Measurements from ENCODE around the gene SRSF1. TPM values are rescaled to one million over a fixed set of nuclear protein-coding genes. Genes with fewer than 3 reads are reported as not detected.
"Not testable (repeated sequence)": the region's sequence is repeated elsewhere in the genome, so short reads cannot be mapped to it uniquely, and the experiment has no call there.

Gene SRSF1
- total RNA-seq, 1 experiment from 2014 or later: 402 TPM

DNA sequence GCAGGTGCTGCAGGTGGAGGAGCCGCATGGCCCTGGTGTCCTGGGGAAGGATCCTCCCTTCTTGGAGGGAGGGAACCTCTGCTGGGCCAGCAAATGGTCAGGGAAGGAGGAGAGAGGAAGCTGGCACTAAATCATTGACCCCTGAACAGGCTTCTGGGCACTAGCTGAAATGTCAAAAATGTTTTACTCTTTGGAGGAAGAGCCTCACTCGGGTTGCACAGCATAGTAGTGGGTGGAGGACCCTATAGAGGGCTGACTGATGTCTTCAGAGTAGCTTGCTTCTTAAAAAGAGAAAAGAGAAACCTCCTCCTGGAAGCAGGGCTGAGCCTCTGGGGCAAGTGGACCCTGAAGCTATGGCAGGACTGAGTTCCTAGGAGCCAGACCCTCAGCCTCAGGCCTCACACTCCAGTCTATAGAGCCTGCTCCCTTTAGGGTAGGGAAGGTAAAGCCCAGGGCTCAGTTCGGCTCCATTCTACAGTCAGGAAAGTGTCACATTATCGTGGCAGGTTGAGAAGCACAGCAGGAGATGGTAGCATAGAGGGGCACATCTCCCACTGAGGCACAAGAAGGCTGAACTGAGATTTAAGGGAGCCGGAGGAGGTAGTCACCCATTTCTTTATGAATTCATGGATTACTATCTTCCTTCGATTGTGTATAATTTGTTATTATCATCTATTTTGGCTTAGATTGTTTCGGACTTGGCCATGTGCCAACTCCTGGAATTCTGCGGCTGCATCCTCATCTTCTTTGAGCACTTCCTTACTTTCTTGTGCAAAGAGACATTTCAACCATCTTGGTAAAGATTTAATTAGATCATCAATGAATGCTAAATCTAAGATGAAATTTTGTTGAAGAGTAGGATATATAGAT, 44.5 kb downstream of the SRSF1 start:
- Histone ChIP-seq H3K9me3 (no peaks in the 10 kb centered on the region), H3K27me3 (no peaks in the 10 kb centered on the region), H3K36me3 (no peaks in the 10 kb centered on the region), H3K4me3 (no peak overlapping the region)
- DNase-seq: no peak

DNA sequence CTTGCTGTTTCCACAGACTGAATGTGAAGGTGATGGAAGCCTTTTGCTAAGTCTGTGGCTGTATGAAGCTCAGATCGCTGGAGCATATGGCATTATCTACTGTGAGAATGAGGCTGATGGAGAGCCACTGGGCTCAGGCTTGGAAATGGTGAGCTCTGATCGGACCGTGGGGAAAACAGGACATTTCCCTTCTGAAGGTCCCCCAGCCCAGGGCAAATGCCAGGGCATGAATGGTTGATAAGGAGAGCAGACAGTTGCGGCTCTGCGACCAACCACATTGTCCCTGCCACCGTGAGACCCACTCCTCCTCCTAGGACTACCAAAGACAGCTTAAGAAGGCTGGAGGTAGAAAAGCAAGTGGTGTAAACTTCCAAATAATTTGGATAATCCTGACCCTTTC, 47.1 kb downstream of the SRSF1 start:
- Histone ChIP-seq H3K36me3 (no peaks in the 10 kb centered on the region), H3K9me3 (no peaks in the 10 kb centered on the region), H3K27me3 (no peaks in the 10 kb centered on the region), H3K4me3 (no peak overlapping the region)
- DNase-seq: no peak

DNA sequence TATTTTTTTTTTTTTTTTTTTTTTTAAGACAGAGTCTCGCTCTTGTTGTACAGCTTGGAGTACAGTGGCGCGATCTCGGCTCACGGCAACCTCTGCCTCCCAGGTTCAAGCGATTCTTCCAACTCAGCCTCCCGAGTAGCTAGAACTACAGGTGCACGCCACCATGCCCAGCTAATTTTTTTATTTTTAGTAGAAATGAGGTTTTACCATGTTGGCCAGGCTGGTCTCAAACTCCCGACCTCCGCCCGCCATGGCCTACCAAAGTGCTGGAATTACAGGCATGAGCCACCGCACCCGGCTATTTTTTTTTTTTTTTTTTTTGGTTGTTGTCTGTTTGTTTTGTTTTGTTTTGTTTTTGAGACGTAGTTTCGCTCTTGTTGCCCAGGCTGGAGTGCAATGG, 48.7 kb downstream of the SRSF1 start:
- H3K4me3 ChIP-seq, H3K9me3 ChIP-seq, DNase-seq, H3K27me3 ChIP-seq, H3K36me3 ChIP-seq: not testable (repeated sequence)

DNA sequence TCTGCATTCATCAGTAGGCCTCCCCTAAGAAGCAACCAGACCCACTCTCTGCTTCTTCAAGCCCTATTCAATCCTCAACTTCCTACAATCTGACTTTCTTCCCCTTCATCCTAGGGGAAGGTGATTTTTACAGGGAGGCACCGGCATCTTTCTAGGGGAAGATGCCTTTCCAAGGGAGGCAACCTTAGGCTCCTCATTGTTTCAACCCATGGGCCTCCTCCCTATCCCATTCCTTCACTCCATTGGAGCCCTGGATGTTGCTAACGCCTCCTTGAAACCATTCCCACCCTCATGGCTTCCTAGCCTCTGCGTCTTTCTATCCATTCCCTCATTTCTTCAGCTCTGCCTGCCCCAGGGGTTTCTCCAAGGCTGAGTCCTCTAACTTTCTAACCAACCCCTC, 49.2 kb downstream of the SRSF1 start:
- no peak for DNase-seq
- Histone ChIP-seq H3K9me3 (no peaks in the 10 kb centered on the region), H3K36me3 (no peaks in the 10 kb centered on the region), H3K27me3 (no peaks in the 10 kb centered on the region), H3K4me3 (no peak overlapping the region)

DNA sequence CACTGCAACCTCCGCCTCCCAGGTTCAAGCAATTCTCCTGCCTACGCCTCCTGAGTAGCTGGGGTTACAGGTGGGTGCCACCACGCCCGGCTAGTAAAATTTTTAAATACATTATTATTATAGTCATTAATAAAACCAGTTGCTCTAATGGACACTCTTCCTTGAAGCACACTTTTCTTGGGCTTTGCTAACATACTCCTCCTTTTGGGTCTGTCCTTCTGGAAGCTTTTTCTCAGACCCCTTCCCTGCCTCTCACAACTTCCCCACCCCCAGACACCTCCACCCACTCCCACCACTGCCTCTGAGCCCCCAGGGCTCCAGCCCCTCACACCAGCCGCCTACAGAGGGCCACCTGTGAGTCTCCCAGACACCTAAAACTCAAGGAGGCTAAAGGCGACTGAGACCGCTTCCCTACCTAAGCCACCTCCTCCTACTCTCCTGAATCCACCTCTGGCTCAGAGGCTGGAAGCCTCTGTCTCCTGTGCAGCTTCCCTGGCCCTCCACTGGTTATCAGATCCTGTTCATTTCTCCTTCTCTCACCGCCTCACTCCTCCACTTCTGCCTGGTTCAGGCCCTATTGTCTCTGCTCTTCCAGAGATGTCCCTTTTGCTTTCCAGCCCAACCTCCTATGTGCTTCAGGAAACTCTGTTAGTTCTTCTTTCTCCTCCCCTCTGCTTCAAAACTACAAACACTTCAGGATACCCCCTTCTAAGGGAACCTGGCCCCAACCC, 49.8 kb downstream of the SRSF1 start:
- H3K4me3 ChIP-seq: no peak overlapping the region
- no peaks in the 10 kb centered on the region for H3K27me3 ChIP-seq
- H3K36me3 ChIP-seq: peaks cover 4% of the 10 kb centered on the region; the same call in 1 of the 2 replicates
- DNase-seq: no peak
- H3K9me3 ChIP-seq: no peaks in the 10 kb centered on the region

DNA sequence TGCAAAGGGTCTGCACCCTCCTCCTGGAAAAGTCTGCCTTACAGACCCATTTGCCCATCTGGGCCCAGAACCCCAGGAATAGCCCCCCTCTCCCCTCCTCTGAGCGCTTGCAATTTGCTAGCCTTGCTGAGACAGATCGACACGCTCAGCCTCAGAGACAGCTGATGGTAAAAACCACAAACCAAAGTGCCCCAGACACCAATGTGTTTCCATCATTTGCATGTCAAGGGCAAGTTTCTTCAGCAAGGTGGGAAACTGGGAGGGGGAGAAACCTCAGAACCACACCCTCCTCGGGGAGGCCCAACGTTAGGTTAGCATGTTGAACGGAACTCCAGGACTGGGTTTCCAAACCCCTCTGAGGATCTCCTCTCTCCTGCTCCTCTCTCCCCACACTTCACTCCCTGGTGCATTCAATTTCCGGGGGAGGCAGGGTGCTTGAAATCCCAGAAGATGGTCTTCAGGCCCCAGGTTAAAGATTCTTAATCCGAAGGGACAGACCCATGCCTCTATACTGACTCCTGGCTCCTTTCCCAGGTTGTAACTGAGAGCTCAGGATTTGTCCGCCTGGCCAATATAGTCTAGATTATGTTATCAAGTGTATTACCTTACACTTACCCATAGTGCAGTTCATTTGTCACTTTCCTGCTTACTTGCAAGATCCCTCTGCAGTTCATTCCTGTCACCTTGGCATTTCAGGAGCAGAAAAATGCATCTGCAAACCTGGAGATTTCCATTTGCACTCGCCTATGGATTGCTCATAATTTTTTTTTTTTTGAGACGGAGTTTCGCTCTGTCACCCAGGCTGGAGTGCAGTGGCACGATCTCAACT, 50.5 kb downstream of the SRSF1 start:
- Histone ChIP-seq H3K36me3 (peaks cover 4% of the 10 kb centered on the region; the same call in 1 of the 2 replicates), H3K9me3 (no peaks in the 10 kb centered on the region), H3K4me3 (peak overlapping the region; percentile 62; the same call in 1 of the 2 replicates), H3K27me3 (no peaks in the 10 kb centered on the region)
- DNase-seq: no peak

DNA sequence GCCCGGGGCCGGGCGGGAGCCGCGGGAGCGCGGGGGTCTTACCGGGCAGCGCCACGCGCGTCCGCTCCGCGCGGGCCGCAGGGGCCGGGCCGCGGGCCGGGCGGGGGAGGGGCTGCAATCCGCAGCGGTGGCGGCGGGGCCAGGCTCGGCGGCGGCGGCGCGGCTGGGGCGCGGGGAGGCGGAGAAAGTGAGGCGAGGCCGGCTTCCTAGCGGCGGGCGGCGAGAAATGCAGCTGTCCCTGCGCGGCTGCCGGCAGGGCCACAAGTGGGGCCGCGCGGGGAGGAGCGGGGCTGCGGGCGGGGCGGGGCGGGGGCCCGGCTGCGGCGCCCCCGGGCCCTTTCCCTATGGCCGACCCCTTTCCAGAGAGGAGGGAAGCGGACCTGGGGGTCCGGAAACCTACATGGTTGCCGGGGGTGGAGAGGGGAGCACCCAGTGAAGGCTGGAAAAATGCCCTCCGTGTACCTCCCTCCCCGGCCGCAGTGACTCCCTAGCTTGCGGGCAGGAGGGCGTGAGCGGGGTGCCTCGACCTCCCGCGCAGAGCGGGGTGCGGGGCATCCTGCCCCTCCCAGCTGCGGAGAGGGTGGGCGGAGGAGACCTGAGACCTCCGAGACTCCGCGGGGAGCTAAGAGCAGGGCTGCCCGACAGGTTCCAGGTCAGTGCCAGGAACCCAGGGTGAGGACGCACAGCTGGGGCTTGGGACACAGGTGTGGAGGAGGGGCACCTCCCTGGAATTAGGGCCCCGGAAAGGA, 51.7 kb downstream of the SRSF1 start, which contains the start of gene CUEDC1:
Gene CUEDC1, minus strand, starts transcription at position 230 of the 749 bp plus-strand sequence. CDS start 69,848 bp downstream, outside the sequence.
- no peaks in the 10 kb centered on the region for H3K27me3 ChIP-seq
- H3K36me3 ChIP-seq: peaks cover 4% of the 10 kb centered on the region; the same call in 1 of the 2 replicates
- peak; percentile 84 for DNase-seq
- no peaks in the 10 kb centered on the region for H3K9me3 ChIP-seq
- peak within 1 kb of the TSS; percentile 68 for H3K4me3 ChIP-seq

DNA sequence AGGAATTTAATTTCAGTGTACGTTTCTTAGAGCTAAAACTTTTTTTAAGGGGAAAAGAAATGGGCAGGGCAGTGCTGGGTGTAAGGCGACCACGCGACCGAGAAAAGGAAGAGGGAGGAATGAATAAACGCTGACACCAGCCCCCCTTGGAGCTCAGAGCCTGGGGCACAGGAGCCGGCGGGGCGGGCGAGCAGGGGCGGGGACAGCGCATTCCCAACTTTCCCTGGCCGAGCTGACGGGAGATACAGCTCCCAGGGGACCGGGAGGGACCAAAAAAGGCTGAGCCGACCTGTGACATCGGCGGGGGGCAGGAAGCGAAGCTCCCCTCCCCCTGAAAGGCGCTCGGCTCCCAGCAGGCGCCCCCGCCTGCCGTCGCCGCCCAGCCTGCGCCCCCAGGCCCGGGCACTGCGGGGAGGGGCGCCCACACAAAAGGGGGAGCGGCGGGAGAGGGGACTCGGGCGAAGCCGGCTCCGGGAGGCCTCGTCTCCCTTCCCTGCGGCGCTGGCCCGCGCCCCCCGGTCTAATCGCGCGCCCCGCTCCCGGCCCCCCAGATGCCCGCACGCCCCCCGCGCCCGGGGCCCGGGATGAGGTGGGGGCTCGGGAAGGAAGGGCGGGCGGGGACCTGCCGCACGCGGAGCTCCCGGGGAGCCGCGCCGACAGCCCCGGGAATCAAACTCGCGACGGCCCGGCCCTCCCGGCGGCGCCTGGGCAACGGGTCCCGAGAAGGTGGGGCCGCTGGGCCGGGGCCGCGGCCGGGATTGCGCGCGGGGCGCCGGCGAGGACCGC, 52.5 kb downstream of the SRSF1 start:
- no peaks in the 10 kb centered on the region for H3K27me3 ChIP-seq
- peak overlapping the region; percentile 68 for H3K4me3 ChIP-seq
- H3K9me3 ChIP-seq: no peaks in the 10 kb centered on the region
- peak; percentile 89 for DNase-seq
- H3K36me3 ChIP-seq: peaks cover 4% of the 10 kb centered on the region; the same call in 1 of the 2 replicates

DNA sequence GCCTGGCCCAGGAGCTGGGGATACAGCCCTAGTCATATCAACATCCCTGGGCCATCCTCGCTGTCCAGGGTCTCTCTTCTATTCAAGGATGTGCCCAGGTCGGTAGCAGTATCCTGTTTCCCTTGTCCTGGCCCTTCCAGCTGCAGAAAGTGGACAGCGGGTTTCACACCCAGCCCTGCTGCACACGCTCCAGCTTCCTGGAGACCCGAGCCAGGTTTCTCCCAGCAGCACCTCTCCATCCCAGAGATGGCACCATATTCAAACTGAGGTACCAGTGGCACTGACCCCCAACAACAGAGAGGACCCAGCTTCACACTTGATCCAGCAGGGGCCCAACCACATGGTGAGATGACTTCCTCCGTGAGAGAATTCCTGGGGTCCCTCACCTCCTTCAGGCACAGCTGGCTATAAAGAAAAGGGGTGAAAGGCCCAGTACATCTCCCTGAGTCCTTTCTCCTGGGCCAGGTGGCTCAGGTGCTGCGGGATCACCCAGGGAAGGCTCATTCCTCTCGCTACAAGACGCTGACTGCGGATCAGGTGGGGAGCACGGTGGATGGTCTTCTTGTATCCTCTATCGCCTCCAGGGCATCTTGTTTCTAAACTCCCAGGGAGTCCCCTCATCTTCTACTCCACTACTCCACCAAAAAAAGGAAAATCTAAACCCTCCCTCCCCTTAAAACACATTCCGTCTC, 53.2 kb downstream of the SRSF1 start:
- DNase-seq: no peak
- Histone ChIP-seq H3K27me3 (no peaks in the 10 kb centered on the region), H3K9me3 (no peaks in the 10 kb centered on the region), H3K4me3 (peak overlapping the region; percentile 68), H3K36me3 (peaks cover 4% of the 10 kb centered on the region; the same call in 1 of the 2 replicates)

Other genes starting within 250 kb of the SRSF1 start
- gene MRPS23, start 157.2 kb downstream of the SRSF1 start, total RNA-seq (2014; rRNA removed; shearing (Covaris generic); ENCODE audit: low replicate concordance): 34.0 and 52.0 TPM in 2 replicates
- 3.0 and 10.2 TPM in 2 replicates for gene CUEDC1, start 51.8 kb downstream of the SRSF1 start, total RNA-seq (2014; rRNA removed; shearing (Covaris generic); ENCODE audit: low replicate concordance)
- gene VEZF1, start 19.0 kb downstream of the SRSF1 start, total RNA-seq (2014; rRNA removed; shearing (Covaris generic); ENCODE audit: low replicate concordance): 30.6 and 54.3 TPM in 2 replicates
- gene DYNLL2, start 76.2 kb upstream of the SRSF1 start, total RNA-seq (2014; rRNA removed; shearing (Covaris generic); ENCODE audit: low replicate concordance): 10.2 and 12.8 TPM in 2 replicates
- gene OR4D1, start 141.1 kb upstream of the SRSF1 start, total RNA-seq (2014; rRNA removed; shearing (Covaris generic); ENCODE audit: low replicate concordance): not detected in 2 replicates
- not detected in 2 replicates for gene OR4D2, start 159.7 kb upstream of the SRSF1 start, total RNA-seq (2014; rRNA removed; shearing (Covaris generic); ENCODE audit: low replicate concordance)
- gene EPX, start 185.5 kb upstream of the SRSF1 start, total RNA-seq (2014; rRNA removed; shearing (Covaris generic); ENCODE audit: low replicate concordance): not detected in 2 replicates
- gene MKS1, start 212.0 kb upstream of the SRSF1 start, total RNA-seq (2014; rRNA removed; shearing (Covaris generic); ENCODE audit: low replicate concordance): 16.8 and 27.4 TPM in 2 replicates
- gene LPO, start 231.3 kb upstream of the SRSF1 start, total RNA-seq (2014; rRNA removed; shearing (Covaris generic); ENCODE audit: low replicate concordance): not detected in 2 replicates